Measurements from ENCODE around the gene TMPRSS6. TPM values are rescaled to one million over a fixed set of nuclear protein-coding genes. Genes with fewer than 3 reads are reported as not detected.
A peak's percentile ranks its signal among the peaks of the same experiment; 100 is the strongest.

Gene TMPRSS6
- total and polyA plus RNA-seq, 2 of the 8 experiments (the other 6 are each of a cell fraction or from before 2014, with no cell fraction given), result 0.02 TPM; not detected in 1

- no peak for FAIRE-seq
- no peak for DNase-seq (ENCODE audit: low read depth in 1 of 2, low spot score in 2 of 2)
- peaks cover 0 to 13% (median 1%) of the 10 kb centered on the region in 4 experiments; a peak in 2 of 8 replicates for H3K36me3 ChIP-seq (ENCODE audit: control insufficient read depth in 2 of 4, insufficient read depth in 4 of 4, low read length in 3 of 4)
- TF ChIP-seq POLR2A (IDR thresholded peaks at IDR 0.05; ENCODE audit: control extremely low read depth in 1 of 2, low read depth in 2 of 2, low read length in 2 of 2), result no peak
- TF ChIP-seq HDAC6 (IDR thresholded peaks at IDR 0.05; ENCODE audit: low read depth, low read length), result no peak
- CTCF ChIA-PET (ENCODE audit: partially characterized antibody), result interaction anchor here (0.9 to 5.4 kb wide), 6 partner anchors 11 to 242 kb away, joined by 3 to 37 read pairs (median 5); no protein-coding TSS in a partner anchor
- peaks cover 0 to 21% (median 10%) of the 10 kb centered on the region in 4 experiments; a peak in 6 of 7 replicates for H3K4me1 ChIP-seq (replicated peaks in 1 of 4; ENCODE audit: control insufficient read depth in 3 of 4, insufficient read depth in 4 of 4, low read length in 3 of 4)
- no peak overlapping the region for H2BK12ac ChIP-seq (ENCODE audit: low read depth, low read length)
- 80% methylated on average over 43 of the region's 45 CpGs; no CpG with 5 or more reads in 1 of the 2 experiments for WGBS, 2 experiments (ENCODE audit: extremely low coverage in 1 of 2, insufficient coverage in 1 of 2, insufficient read length in 1 of 2, insufficient replicate concordance in 2 of 2, low coverage in 1 of 2, low lambda C conversion rate in 2 of 2, missing lambda C conversion rate in 1 of 2)
- no peak overlapping the region for H2BK5ac ChIP-seq (ENCODE audit: low read depth, low read length)
- POLR2A ChIA-PET (ENCODE audit: partially characterized antibody), result interaction anchor here (0.7 to 4.3 kb wide), 16 partner anchors 8 to 522 kb away, joined by 3 to 33 read pairs (median 4); partner anchors contain the start of gene KCTD17
- H3K27ac ChIP-seq (ENCODE audit: low read depth, low read length), result no peak overlapping the region
- peak overlapping the region; percentile 34; the same call in 1 of the 2 replicates for H3K18ac ChIP-seq (ENCODE audit: extremely low read depth, low read length)
- H3K9ac ChIP-seq (replicated peaks in 1 of 4; ENCODE audit: extremely low read depth in 1 of 4, low read depth in 3 of 4, low read length in 3 of 4), result peak overlapping the region in 3 of 4 experiments; percentile 31 to 88 (median 79); a peak in 4 of 7 replicates
- peak overlapping the region; percentile 62 for H4K5ac ChIP-seq (ENCODE audit: insufficient read length, low read depth, low read length)
- H3K27me3 ChIP-seq (replicated peaks in 1 of 4; ENCODE audit: control insufficient read depth in 3 of 4, extremely low read depth in 1 of 4, insufficient read depth in 3 of 4, low read length in 3 of 4), result no peaks in the 10 kb centered on the region
- no peak overlapping the region for H3K56ac ChIP-seq (replicated peaks; ENCODE audit: insufficient read length, low read depth, low read length)
- H2BK120ac ChIP-seq (replicated peaks; ENCODE audit: low read depth, low read length), result no peak overlapping the region
- H3K4ac ChIP-seq (replicated peaks; ENCODE audit: insufficient read length, low read depth, low read length), result peak overlapping the region; percentile 21
- H3K79me2 ChIP-seq (ENCODE audit: control insufficient read depth in 1 of 2, insufficient read depth in 2 of 2, low read length in 2 of 2), result peaks cover 0 to 25% of the 10 kb centered on the region in 2 experiments; a peak in 3 of 4 replicates
- peaks cover 11% of the 10 kb centered on the region for H3K23me2 ChIP-seq (ENCODE audit: low read depth, low read length)
- no peak overlapping the region for H3K14ac ChIP-seq (ENCODE audit: insufficient read length)
- peak overlapping the region; percentile 70 to 86 (median 78) for H3K4me3 ChIP-seq (ENCODE audit: extremely low read depth in 1 of 4, insufficient read depth in 2 of 4, low read depth in 3 of 4, low read length in 4 of 4)
- peak overlapping the region; percentile 10 for H4K91ac ChIP-seq (replicated peaks; ENCODE audit: insufficient read length, low read length)
- H3K79me1 ChIP-seq (ENCODE audit: low read depth, low read length), result peaks cover 6% of the 10 kb centered on the region
- no peak overlapping the region for H3K23ac ChIP-seq (ENCODE audit: insufficient read length)
- H2AFZ ChIP-seq (ENCODE audit: low read length), result no peak overlapping the region
- peaks cover 9 to 31% of the 10 kb centered on the region in 2 experiments for H4K20me1 ChIP-seq (replicated peaks in 1 of 2; ENCODE audit: control insufficient read depth in 1 of 2, insufficient read depth in 2 of 2, low read length in 2 of 2)
- H4K8ac ChIP-seq (ENCODE audit: extremely low read depth, insufficient read depth, low read length), result peak overlapping the region; percentile 39
- no peak overlapping the region for H2BK15ac ChIP-seq (ENCODE audit: low read length)
- H3K4me2 ChIP-seq (ENCODE audit: insufficient read depth in 1 of 2, low read depth in 2 of 2, low read length in 2 of 2), result peak overlapping the region; percentile 73 to 89
- H2AK5ac ChIP-seq (ENCODE audit: low read depth, low read length), result no peak overlapping the region
- no peaks in the 10 kb centered on the region for H3K9me3 ChIP-seq (ENCODE audit: insufficient read depth in 2 of 2, low read depth in 1 of 2, low read length in 1 of 2)
- H2BK20ac ChIP-seq (ENCODE audit: low read length), result no peak overlapping the region
These were observed 91.3 kb downstream of the TMPRSS6 start for GRCh38 chr22:37018086-37018814.
